Adrenal gland (tissue), 5 donors: ENCODE measurements around the gene SASH1.

Experiments used
- CTCF ChIP-seq, 6 experiments: fragments of 450-650 bp in 4 of 6; fragments of 200-600 bp in 2 of 6; sonication (generic) in 1 of 6; IDR thresholded peaks; 1 replicate in 5 of 6; 2 replicates in 1 of 6; pipeline versions ENCODE4 v1.5.1 to v1.8.0; 2016 to 2021; ENCODE audit warnings: antibody characterized with exemption in 6 of 6, mild to moderate bottlenecking in 2 of 6, moderate library complexity in 1 of 6
- POLR2A ChIP-seq, 2 donors: fragments of 450-650 bp; IDR thresholded peaks; one replicate each; pipeline ENCODE4 v1.6.1; 2017; ENCODE audit warnings: antibody characterized with exemption in 2 of 2, mild to moderate bottlenecking in 2 of 2, moderate library complexity in 1 of 2
- donor health status: DM: no; HTN: no; CAD: no.

- no peak for TF ChIP-seq CTCF (IDR thresholded peaks at IDR 0.05)
- no peak for TF ChIP-seq POLR2A (IDR thresholded peaks at IDR 0.05)
Observed at GRCh38 chr6:148548065-148548748, 205.6 kb downstream of the SASH1 start.
